Fibroblast of gingiva (primary cell): ENCODE results near the gene TEDC2.

ENCODE experiments used
- DNase-seq: peaks from one replicate; pipeline ENCODE4 v3.0.0-alpha.2; 2011; ENCODE audit warnings: low read depth

Gene TEDC2

GRCh38 chr16:2496223-2497115, 36.6 kb downstream of the TEDC2 start:
- DNase-seq = no peak

- peak; percentile 18 for DNase-seq
Observed at GRCh38 chr16:2497116-2497630, 37.3 kb downstream of the TEDC2 start.

GRCh38 chr16:2497695-2498484, 38.0 kb downstream of the TEDC2 start:
- no peak for DNase-seq

- no peak for DNase-seq
Observed at GRCh38 chr16:2498531-2499253, 38.8 kb downstream of the TEDC2 start.

GRCh38 chr16:2499454-2499853, 39.5 kb downstream of the TEDC2 start:
- no peak for DNase-seq

GRCh38 chr16:2499890-2500429, 40.1 kb downstream of the TEDC2 start:
- no peak for DNase-seq

GRCh38 chr16:2500430-2500917, 40.6 kb downstream of the TEDC2 start:
- no peak for DNase-seq

GRCh38 chr16:2500918-2501750, 41.2 kb downstream of the TEDC2 start:
- peak; percentile 64 for DNase-seq

- DNase-seq = no peak
Observed at GRCh38 chr16:2501946-2502895, 42.3 kb downstream of the TEDC2 start.

GRCh38 chr16:2505695-2506094, 45.8 kb downstream of the TEDC2 start:
- DNase-seq = no peak

GRCh38 chr16:2507052-2507659, 47.2 kb downstream of the TEDC2 start:
- no peak for DNase-seq

GRCh38 chr16:2507665-2508064, 47.8 kb downstream of the TEDC2 start:
- DNase-seq = no peak

GRCh38 chr16:2508722-2509400, 49.0 kb downstream of the TEDC2 start:
- no peak for DNase-seq

- peak; percentile 58 for DNase-seq
Observed at GRCh38 chr16:2511128-2511800, 51.4 kb downstream of the TEDC2 start.

GRCh38 chr16:2511996-2512734, 52.3 kb downstream of the TEDC2 start:
- DNase-seq = no peak

GRCh38 chr16:2512735-2513404, 53.0 kb downstream of the TEDC2 start:
- DNase-seq = no peak
